SK-N-SH (cell line): ENCODE measurements around the gene CHMP1A. TPM values are rescaled to one million over a fixed set of nuclear protein-coding genes. Genes with fewer than 3 reads are reported as not detected.
A peak's percentile ranks its signal among the peaks of the same experiment; 100 is the strongest.

ENCODE experiments used
- CTCF ChIA-PET: fragments of 300-600, 350-600 bp; formaldehyde crosslinking; extraction: SDS; loops from one replicate; lab custom pipeline; 2021; lab: Yijun Ruan, JAX
- POLR2A ChIA-PET: fragments of 350-600 bp; sonication (Branson Sonifier 250); formaldehyde crosslinking; extraction: SDS; loops from one replicate; lab custom pipeline; 2020; ENCODE audit warnings: antibody characterized with exemption, inconsistent platforms; lab: Yijun Ruan, JAX
- DNase-seq: peaks from one replicate; pipeline ENCODE4 v3.0.0; 2012
- H2AFZ ChIP-seq: fragments of 200-600 bp; sonication (generic); 2 replicates; pipeline ENCODE4 v1.8.1; 2016; ENCODE audit warnings: antibody characterized with exemption, mild to moderate bottlenecking, low read depth
- H3F3A ChIP-seq: fragments of 200-600 bp; sonication (generic); replicated peaks from 2 replicates; pipeline ENCODE3; 2016; ENCODE audit warnings: antibody characterized with exemption, mild to moderate bottlenecking; ENCODE audit not compliant: insufficient read depth
- H3K27ac ChIP-seq, 2 experiments: fragments of 200-500 bp in 1 of 2; fragments of 200-600 bp in 1 of 2; sonication (Bioruptor generic) in 1 of 2; sonication (generic), shearing (Covaris generic) in 1 of 2; 2 replicates each; pipeline versions ENCODE4 v1.5.1 to v1.6.1; 2014 to 2016; ENCODE audit warnings: low read depth in 2 of 2, inconsistent platforms in 1 of 2, low read length in 1 of 2, mild to moderate bottlenecking in 1 of 2, mixed read lengths in 1 of 2
- H3K27me3 ChIP-seq: fragments of 200-600 bp; sonication (generic), shearing (Covaris generic); 2 replicates; pipeline ENCODE4 v1.6.1; 2016; ENCODE audit warnings: mixed run types; ENCODE audit not compliant: insufficient read depth
- H3K36me3 ChIP-seq, 2 experiments: fragments of 200-500 bp in 1 of 2; fragments of 200-600 bp in 1 of 2; sonication (Bioruptor generic) in 1 of 2; sonication (generic) in 1 of 2; replicated peaks in 1 of 2; 2 replicates each; pipeline versions ENCODE3 to v1.5.1; 2014 to 2016; ENCODE audit warnings: low read length in 1 of 2, mild to moderate bottlenecking in 1 of 2; ENCODE audit not compliant: insufficient read depth in 2 of 2, control insufficient read depth in 1 of 2
- H3K4me1 ChIP-seq, 2 experiments: fragments of 200-500 bp in 1 of 2; fragments of 200-600 bp in 1 of 2; sonication (Bioruptor generic) in 1 of 2; sonication (generic), shearing (Covaris generic) in 1 of 2; 2 replicates each; pipeline versions ENCODE4 v1.5.1 to v1.6.1; 2014 to 2016; ENCODE audit warnings: low read depth in 1 of 2, low read length in 1 of 2, mixed run types in 1 of 2; ENCODE audit not compliant: insufficient read depth in 2 of 2, control insufficient read depth in 1 of 2
- H3K4me2 ChIP-seq: fragments of 200-600 bp; sonication (generic), shearing (Covaris generic); 2 replicates; pipeline ENCODE4 v1.6.1; 2017; ENCODE audit warnings: mixed run types
- H3K4me3 ChIP-seq, 2 experiments: fragments of 200-500 bp in 1 of 2; fragments of 200-600 bp in 1 of 2; sonication (Bioruptor generic) in 1 of 2; sonication (generic), shearing (Covaris generic) in 1 of 2; 2 replicates each; pipeline versions ENCODE4 v1.5.1 to v1.8.1; 2014 to 2016; ENCODE audit warnings: low read depth in 2 of 2, inconsistent platforms in 1 of 2, low read length in 1 of 2, mild to moderate bottlenecking in 1 of 2, mixed read lengths in 1 of 2, moderate library complexity in 1 of 2
- H3K79me2 ChIP-seq: fragments of 200-600 bp; sonication (generic); 2 replicates; pipeline ENCODE4 v1.8.1; 2017; ENCODE audit warnings: mild to moderate bottlenecking; ENCODE audit not compliant: insufficient read depth
- H3K9ac ChIP-seq: fragments of 200-600 bp; sonication (generic); 2 replicates; pipeline ENCODE4 v1.6.1; 2017; ENCODE audit warnings: mixed run types
- H3K9me2 ChIP-seq: fragments of 200-600 bp; sonication (generic); 2 replicates; pipeline ENCODE4 v1.6.1; 2017; ENCODE audit warnings: mixed run types
- H3K9me3 ChIP-seq: fragments of 200-600 bp; sonication (generic); 2 replicates; pipeline ENCODE4 v1.6.1; 2017; ENCODE audit warnings: mixed run types, mild to moderate bottlenecking, moderate library complexity
- H4K20me1 ChIP-seq: fragments of 200-600 bp; sonication (generic); 2 replicates; pipeline ENCODE4 v1.6.1; 2017; ENCODE audit warnings: mild to moderate bottlenecking, mixed run types; ENCODE audit not compliant: insufficient read depth
- ELF1 ChIP-seq: IDR thresholded peaks from 2 replicates; pipeline ENCODE4 v1.4.0; 2012
- EZH2phosphoT487 ChIP-seq: fragments of 200-600 bp; sonication (generic); IDR thresholded peaks from 2 replicates; pipeline ENCODE4 v1.6.1; 2017; ENCODE audit warnings: low read depth, mixed run types, mild to moderate bottlenecking, antibody characterized with exemption, moderate library complexity, borderline replicate concordance
- GABPA ChIP-seq: IDR thresholded peaks from 2 replicates; pipeline ENCODE4 v1.4.0; 2012; ENCODE audit warnings: low read depth, mild to moderate bottlenecking
- MEF2A ChIP-seq: IDR thresholded peaks from 2 replicates; pipeline ENCODE4 v1.4.0; 2012; ENCODE audit warnings: low read depth, borderline replicate concordance
- MXI1 ChIP-seq: IDR thresholded peaks from 2 replicates; pipeline ENCODE4 v1.6.1; 2012; ENCODE audit warnings: mild to moderate bottlenecking, low read depth, low read length, improper control_type of control experiment
- NFIC ChIP-seq: IDR thresholded peaks from 2 replicates; pipeline ENCODE4 v1.4.0; 2012; ENCODE audit warnings: borderline replicate concordance
- POLR2AphosphoS5 ChIP-seq: IDR thresholded peaks from 2 replicates; pipeline ENCODE4 v1.6.1; 2012; ENCODE audit warnings: low read depth, low read length
- RCOR1 ChIP-seq: fragments of 150-350 bp; IDR thresholded peaks from 2 replicates; pipeline ENCODE4 v1.6.1; 2017; ENCODE audit warnings: antibody characterized with exemption, low read length
- RXRA ChIP-seq: IDR thresholded peaks from 2 replicates; pipeline ENCODE4 v1.4.0; 2012; ENCODE audit warnings: low read depth, mild to moderate bottlenecking, borderline replicate concordance
- SIN3A ChIP-seq: IDR thresholded peaks from 2 replicates; pipeline ENCODE4 v1.6.1; 2012; ENCODE audit warnings: low read depth, mild to moderate bottlenecking, low read length, moderate library complexity, borderline replicate concordance
- SMC3 ChIP-seq: IDR thresholded peaks from 2 replicates; pipeline ENCODE4 v1.6.1; 2012; ENCODE audit warnings: low read depth, low read length, improper control_type of control experiment
- TAF1 ChIP-seq: IDR thresholded peaks from 2 replicates; pipeline ENCODE4 v1.6.1; 2012; ENCODE audit warnings: low read depth, mild to moderate bottlenecking, low read length, moderate library complexity, borderline replicate concordance
- TCF12 ChIP-seq: IDR thresholded peaks from 2 replicates; pipeline ENCODE4 v1.4.0; 2012
- WGBS: methylation state at CpG from one replicate; pipeline ENCODE4 v1.1.6; 2017; ENCODE audit warnings: low lambda C conversion rate; 5-methylcytosine and 5-hydroxymethylcytosine counted together
- polyA plus RNA-seq, 3 experiments: library from polyadenylated mRNA; depleted of rRNA; stranded (reverse); fragments of >200 nt; gene quantifications; 2 replicates each; pipeline ENCODE4 v1.2.3, GENCODE V29; 2012
- TF ChIP-seq, protein P1 (sequence below): IDR thresholded peaks from 2 replicates; pipeline ENCODE4 v1.4.0; 2012; ENCODE audit warnings: low read depth
- TF ChIP-seq, protein P2 (sequence below): IDR thresholded peaks from 2 replicates; pipeline ENCODE4 v1.6.1; 2012; ENCODE audit warnings: mild to moderate bottlenecking, low read depth, low read length, moderate library complexity
- TF ChIP-seq, protein P3 (sequence below): IDR thresholded peaks from 2 replicates; pipeline ENCODE4; 2012
- TF ChIP-seq, protein P4 (sequence below): fragments of 150-350 bp; IDR thresholded peaks from 2 replicates; pipeline ENCODE4 v1.6.1; 2017; ENCODE audit warnings: antibody characterized with exemption, low read length, low read depth, borderline replicate concordance
- TF ChIP-seq, protein P5 (sequence below): IDR thresholded peaks from 2 replicates; pipeline ENCODE4 v1.4.0; 2012; ENCODE audit warnings: low read depth, borderline replicate concordance

Gene CHMP1A
- polyA plus RNA-seq, 1 of the 3 experiments (the other 2 are of a cell fraction) = 138 TPM

DNA sequence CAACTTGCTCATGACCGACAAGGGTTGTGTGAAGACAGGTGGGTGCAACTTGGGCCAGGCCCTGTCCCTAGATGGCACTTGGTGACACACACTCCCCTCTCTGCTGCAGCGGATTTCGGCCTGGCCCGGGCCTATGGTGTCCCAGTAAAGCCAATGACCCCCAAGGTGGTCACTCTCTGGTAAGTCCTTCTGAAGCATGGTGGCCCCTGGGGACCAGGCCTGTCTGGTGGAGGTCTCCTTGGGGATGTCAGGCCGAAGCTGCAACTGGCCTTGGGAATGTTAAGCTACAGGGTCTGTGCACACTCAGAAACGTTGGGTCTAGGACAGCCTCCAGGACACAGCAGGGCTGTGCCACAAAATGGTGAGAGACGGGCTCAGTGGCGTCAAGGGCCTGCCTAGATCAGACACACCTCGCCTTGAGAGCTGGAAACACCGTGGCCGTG lies 35.8 kb upstream of the CHMP1A start:
- no peak overlapping the region for H3K4me2 ChIP-seq
- peaks cover 1% of the 10 kb centered on the region for H3F3A ChIP-seq
- ChIA-PET CTCF (no interaction called here), POLR2A (no interaction called here)
- no peak overlapping the region for H3K4me3 ChIP-seq
- H3K79me2 ChIP-seq = peaks cover 21% of the 10 kb centered on the region
- peaks cover 0 to 15% of the 10 kb centered on the region in 2 experiments; a peak in 1 of 4 replicates for H3K4me1 ChIP-seq
- DNase-seq = no peak
- TF ChIP-seq, protein P1, sequence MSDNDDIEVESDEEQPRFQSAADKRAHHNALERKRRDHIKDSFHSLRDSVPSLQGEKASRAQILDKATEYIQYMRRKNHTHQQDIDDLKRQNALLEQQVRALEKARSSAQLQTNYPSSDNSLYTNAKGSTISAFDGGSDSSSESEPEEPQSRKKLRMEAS = no peak
- no peak for TF ChIP-seq RCOR1
- TF ChIP-seq RXRA = no peak
- TF ChIP-seq NFIC = no peak
- no peak for TF ChIP-seq SIN3A
- TF ChIP-seq, protein P2, sequence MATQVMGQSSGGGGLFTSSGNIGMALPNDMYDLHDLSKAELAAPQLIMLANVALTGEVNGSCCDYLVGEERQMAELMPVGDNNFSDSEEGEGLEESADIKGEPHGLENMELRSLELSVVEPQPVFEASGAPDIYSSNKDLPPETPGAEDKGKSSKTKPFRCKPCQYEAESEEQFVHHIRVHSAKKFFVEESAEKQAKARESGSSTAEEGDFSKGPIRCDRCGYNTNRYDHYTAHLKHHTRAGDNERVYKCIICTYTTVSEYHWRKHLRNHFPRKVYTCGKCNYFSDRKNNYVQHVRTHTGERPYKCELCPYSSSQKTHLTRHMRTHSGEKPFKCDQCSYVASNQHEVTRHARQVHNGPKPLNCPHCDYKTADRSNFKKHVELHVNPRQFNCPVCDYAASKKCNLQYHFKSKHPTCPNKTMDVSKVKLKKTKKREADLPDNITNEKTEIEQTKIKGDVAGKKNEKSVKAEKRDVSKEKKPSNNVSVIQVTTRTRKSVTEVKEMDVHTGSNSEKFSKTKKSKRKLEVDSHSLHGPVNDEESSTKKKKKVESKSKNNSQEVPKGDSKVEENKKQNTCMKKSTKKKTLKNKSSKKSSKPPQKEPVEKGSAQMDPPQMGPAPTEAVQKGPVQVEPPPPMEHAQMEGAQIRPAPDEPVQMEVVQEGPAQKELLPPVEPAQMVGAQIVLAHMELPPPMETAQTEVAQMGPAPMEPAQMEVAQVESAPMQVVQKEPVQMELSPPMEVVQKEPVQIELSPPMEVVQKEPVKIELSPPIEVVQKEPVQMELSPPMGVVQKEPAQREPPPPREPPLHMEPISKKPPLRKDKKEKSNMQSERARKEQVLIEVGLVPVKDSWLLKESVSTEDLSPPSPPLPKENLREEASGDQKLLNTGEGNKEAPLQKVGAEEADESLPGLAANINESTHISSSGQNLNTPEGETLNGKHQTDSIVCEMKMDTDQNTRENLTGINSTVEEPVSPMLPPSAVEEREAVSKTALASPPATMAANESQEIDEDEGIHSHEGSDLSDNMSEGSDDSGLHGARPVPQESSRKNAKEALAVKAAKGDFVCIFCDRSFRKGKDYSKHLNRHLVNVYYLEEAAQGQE = no peak
- TF ChIP-seq ELF1 = no peak
- TF ChIP-seq EZH2phosphoT487 = no peak
- no peak for TF ChIP-seq SMC3
- TF ChIP-seq, protein P3, sequence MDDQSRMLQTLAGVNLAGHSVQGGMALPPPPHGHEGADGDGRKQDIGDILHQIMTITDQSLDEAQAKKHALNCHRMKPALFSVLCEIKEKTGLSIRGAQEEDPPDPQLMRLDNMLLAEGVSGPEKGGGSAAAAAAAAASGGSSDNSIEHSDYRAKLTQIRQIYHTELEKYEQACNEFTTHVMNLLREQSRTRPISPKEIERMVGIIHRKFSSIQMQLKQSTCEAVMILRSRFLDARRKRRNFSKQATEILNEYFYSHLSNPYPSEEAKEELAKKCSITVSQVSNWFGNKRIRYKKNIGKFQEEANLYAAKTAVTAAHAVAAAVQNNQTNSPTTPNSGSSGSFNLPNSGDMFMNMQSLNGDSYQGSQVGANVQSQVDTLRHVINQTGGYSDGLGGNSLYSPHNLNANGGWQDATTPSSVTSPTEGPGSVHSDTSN = no peak
- no peak for TF ChIP-seq GABPA
- no peak for TF ChIP-seq TCF12
- WGBS = 90% methylated on average over 7 of the region's 11 CpGs
- no peaks in the 10 kb centered on the region for H3K9me3 ChIP-seq
- H3K27ac ChIP-seq = no peak overlapping the region
- no peaks in the 10 kb centered on the region for H4K20me1 ChIP-seq
- no peaks in the 10 kb centered on the region for H3K27me3 ChIP-seq
- H3K36me3 ChIP-seq = peaks cover 8 to 68% of the 10 kb centered on the region in 2 experiments
- no peak overlapping the region for H2AFZ ChIP-seq
- H3K9me2 ChIP-seq = no peaks in the 10 kb centered on the region
- H3K9ac ChIP-seq = no peak overlapping the region

DNA sequence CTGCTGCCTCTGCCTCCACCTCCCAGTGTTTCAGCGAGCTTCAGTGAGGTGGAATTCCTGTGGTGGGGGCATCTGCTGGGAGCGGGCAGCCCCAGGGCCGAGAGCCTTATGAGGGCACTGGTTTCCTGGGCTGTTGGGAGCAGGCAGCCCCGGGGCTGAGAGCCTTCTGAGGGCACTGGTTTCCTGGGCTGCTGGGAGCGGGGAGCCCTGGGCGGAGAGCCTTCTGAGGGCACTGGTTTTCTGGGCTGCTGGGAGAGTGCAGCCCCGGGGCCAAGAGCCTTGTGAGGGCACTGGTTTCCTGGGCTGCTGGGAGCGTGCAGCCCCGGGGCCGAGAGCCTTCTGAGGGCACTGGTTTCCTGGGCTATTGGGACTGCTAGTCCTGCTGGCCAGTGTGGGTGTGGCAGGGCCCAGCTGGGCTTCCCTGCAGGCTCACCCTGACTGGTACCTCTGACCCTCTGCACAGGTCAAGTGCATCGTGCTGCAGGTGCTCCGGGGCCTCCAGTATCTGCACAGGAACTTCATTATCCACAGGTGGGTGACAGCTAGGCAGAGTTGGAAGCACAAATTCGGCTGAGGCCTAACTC lies 34.6 kb upstream of the CHMP1A start:
- no peaks in the 10 kb centered on the region for H3K9me2 ChIP-seq
- no peak overlapping the region for H3K27ac ChIP-seq
- no peak overlapping the region for H3K4me3 ChIP-seq
- H3K36me3 ChIP-seq = peaks cover 8 to 58% of the 10 kb centered on the region in 2 experiments
- ChIA-PET POLR2A (no interaction called here), CTCF (interaction anchor here (0.8 to 1.6 kb wide), 2 partner anchors 8 to 226 kb away, joined by 3 to 6 read pairs; partner anchors contain the start of gene MC1R)
- DNase-seq = peak; percentile 8
- H3K79me2 ChIP-seq = peaks cover 33% of the 10 kb centered on the region
- peaks cover 4 to 13% of the 10 kb centered on the region in 2 experiments; a peak in 1 of 4 replicates for H3K4me1 ChIP-seq
- H4K20me1 ChIP-seq = no peaks in the 10 kb centered on the region
- no peak overlapping the region for H2AFZ ChIP-seq
- no peaks in the 10 kb centered on the region for H3K9me3 ChIP-seq
- 100% methylated on average over 2 of the region's 13 CpGs for WGBS
- no peak overlapping the region for H3K9ac ChIP-seq
- no peaks in the 10 kb centered on the region for H3K27me3 ChIP-seq
- peaks cover 3% of the 10 kb centered on the region for H3F3A ChIP-seq
- no peak overlapping the region for H3K4me2 ChIP-seq
- TF ChIP-seq SMC3 (no peak), GABPA (no peak), MXI1 (no peak), POLR2AphosphoS5 (no peak), MEF2A (no peak), TAF1 (no peak)
- TF ChIP-seq, protein P4, sequence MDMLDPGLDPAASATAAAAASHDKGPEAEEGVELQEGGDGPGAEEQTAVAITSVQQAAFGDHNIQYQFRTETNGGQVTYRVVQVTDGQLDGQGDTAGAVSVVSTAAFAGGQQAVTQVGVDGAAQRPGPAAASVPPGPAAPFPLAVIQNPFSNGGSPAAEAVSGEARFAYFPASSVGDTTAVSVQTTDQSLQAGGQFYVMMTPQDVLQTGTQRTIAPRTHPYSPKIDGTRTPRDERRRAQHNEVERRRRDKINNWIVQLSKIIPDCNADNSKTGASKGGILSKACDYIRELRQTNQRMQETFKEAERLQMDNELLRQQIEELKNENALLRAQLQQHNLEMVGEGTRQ = no peak
- TF ChIP-seq, protein P5, sequence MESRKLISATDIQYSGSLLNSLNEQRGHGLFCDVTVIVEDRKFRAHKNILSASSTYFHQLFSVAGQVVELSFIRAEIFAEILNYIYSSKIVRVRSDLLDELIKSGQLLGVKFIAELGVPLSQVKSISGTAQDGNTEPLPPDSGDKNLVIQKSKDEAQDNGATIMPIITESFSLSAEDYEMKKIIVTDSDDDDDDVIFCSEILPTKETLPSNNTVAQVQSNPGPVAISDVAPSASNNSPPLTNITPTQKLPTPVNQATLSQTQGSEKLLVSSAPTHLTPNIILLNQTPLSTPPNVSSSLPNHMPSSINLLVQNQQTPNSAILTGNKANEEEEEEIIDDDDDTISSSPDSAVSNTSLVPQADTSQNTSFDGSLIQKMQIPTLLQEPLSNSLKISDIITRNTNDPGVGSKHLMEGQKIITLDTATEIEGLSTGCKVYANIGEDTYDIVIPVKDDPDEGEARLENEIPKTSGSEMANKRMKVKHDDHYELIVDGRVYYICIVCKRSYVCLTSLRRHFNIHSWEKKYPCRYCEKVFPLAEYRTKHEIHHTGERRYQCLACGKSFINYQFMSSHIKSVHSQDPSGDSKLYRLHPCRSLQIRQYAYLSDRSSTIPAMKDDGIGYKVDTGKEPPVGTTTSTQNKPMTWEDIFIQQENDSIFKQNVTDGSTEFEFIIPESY = no peak
